PC-3 (cell line): ENCODE measurements around the gene AFF3. TPM values are rescaled to one million over a fixed set of nuclear protein-coding genes. Genes with fewer than 3 reads are reported as not detected.

Experiments used
- ATAC-seq: fragments of 200-7000 bp; cut with Tn5 transposase; 2 replicates; pipeline ENCODE4 v1.9.1; 2020; ENCODE audit warnings: mild to moderate bottlenecking, moderate library complexity
- BruUV-seq: library from RNA; stranded (reverse); fragments of 400-500 nt; replicated peaks from 2 replicates; lab custom pipeline; 2021; lab: Mats Ljungman, UMichigan
- CTCF ChIA-PET: fragments of 300-600 bp; sonication (Branson Sonifier 250); formaldehyde crosslinking; loops from one replicate; lab custom pipeline; 2022; ENCODE audit warnings: antibody characterized with exemption; lab: Charles Lee
- POLR2A ChIA-PET: fragments of 300-600 bp; sonication (Branson Sonifier 250); formaldehyde crosslinking; loops from one replicate; lab custom pipeline; 2022; ENCODE audit warnings: antibody characterized with exemption; ENCODE audit not compliant: unreplicated experiment; lab: Charles Lee
- DNase-seq: peaks from one replicate; pipeline ENCODE4 v3.0.0-alpha.2; 2015
- H2AFZ ChIP-seq: fragments of 300-600 bp; sonication (generic); 2 replicates; pipeline ENCODE4 v1.6.0; 2016; ENCODE audit warnings: antibody characterized with exemption, low read length
- H3F3A ChIP-seq: fragments of 300-600 bp; sonication (generic); one replicate; pipeline ENCODE4 v1.6.0; 2017; ENCODE audit warnings: antibody characterized with exemption, low read length, control low read depth, mild to moderate bottlenecking; ENCODE audit not compliant: unreplicated experiment
- H3K27ac ChIP-seq: fragments of 300-600 bp; sonication (generic); 2 replicates; pipeline ENCODE4 v1.5.1; 2016; ENCODE audit warnings: mild to moderate bottlenecking, low read length
- H3K27me3 ChIP-seq: fragments of 300-600 bp; sonication (generic); 2 replicates; pipeline ENCODE4 v1.6.1; 2016; ENCODE audit warnings: low read length, mixed read lengths
- H3K36me3 ChIP-seq: fragments of 300-600 bp; sonication (generic); 2 replicates; pipeline ENCODE4 v1.6.1; 2016; ENCODE audit warnings: low read depth, mixed run types, low read length, mixed read lengths
- H3K4me1 ChIP-seq: fragments of 300-600 bp; sonication (generic); 2 replicates; pipeline ENCODE4 v1.5.1; 2016; ENCODE audit warnings: low read length; ENCODE audit not compliant: insufficient read depth
- H3K4me2 ChIP-seq: fragments of 300-600 bp; sonication (generic); 2 replicates; pipeline ENCODE4 v1.6.0; 2016; ENCODE audit warnings: low read length
- H3K4me3 ChIP-seq: fragments of 300-600 bp; sonication (generic); 2 replicates; pipeline ENCODE4 v1.5.1; 2016; ENCODE audit warnings: mild to moderate bottlenecking, low read length, mixed read lengths
- H3K79me2 ChIP-seq: fragments of 300-600 bp; sonication (generic); 2 replicates; pipeline ENCODE4 v1.6.1; 2017; ENCODE audit warnings: low read length, mixed read lengths
- H3K9ac ChIP-seq: fragments of 300-600 bp; sonication (generic); 2 replicates; pipeline ENCODE4 v1.6.0; 2016; ENCODE audit warnings: mild to moderate bottlenecking, low read length
- H3K9me2 ChIP-seq: fragments of 300-600 bp; sonication (generic); replicated peaks from 2 replicates; pipeline ENCODE4 v1.6.1; 2016; ENCODE audit warnings: mixed run types, low read length, mixed read lengths
- H3K9me3 ChIP-seq: fragments of 300-600 bp; sonication (generic); 2 replicates; pipeline ENCODE4 v1.6.1; 2016; ENCODE audit warnings: low read length, mixed read lengths
- H4K20me1 ChIP-seq: fragments of 300-600 bp; sonication (generic); 2 replicates; pipeline ENCODE4 v1.6.1; 2016; ENCODE audit warnings: low read length, mixed read lengths
- CTCF ChIP-seq: fragments of 300-600 bp; sonication (generic); conservative IDR thresholded peaks from 2 replicates; pipeline ENCODE4 v1.5.1; 2017; ENCODE audit warnings: antibody characterized with exemption, low read depth, mild to moderate bottlenecking, low read length
- EZH2 ChIP-seq: fragments of 300-600 bp; sonication (generic); IDR thresholded peaks from one replicate; pipeline ENCODE4 v1.6.1; 2017; ENCODE audit warnings: antibody characterized with exemption, mild to moderate bottlenecking, low read length; ENCODE audit not compliant: unreplicated experiment
- EZH2phosphoT487 ChIP-seq: fragments of 300-600 bp; sonication (generic); IDR thresholded peaks from 2 replicates; pipeline ENCODE4 v1.6.1; 2018; ENCODE audit warnings: mild to moderate bottlenecking, antibody characterized with exemption, low read length, borderline replicate concordance
- intact Hi-C: fragments of 100-400 bp; cut with micrococcal nuclease; formaldehyde crosslinking; loops from 2 replicates; pipeline ENCODE4 v1.9.0; 2023
- total RNA-seq: library from RNA; depleted of rRNA; stranded (reverse); fragments of >200 nt; gene quantifications from 2 replicates; pipeline ENCODE4 v1.2.3, GENCODE V29; 2014

AFF3 gene
- total RNA-seq, 1 experiment from 2014 or later: 0.04 TPM

GRCh38 chr2:99905025-99905424 lies 237.4 kb downstream of the AFF3 start:
- no peaks in the 10 kb centered on the region for H3K27me3 ChIP-seq
- no peak overlapping the region for H3K4me3 ChIP-seq
- no peaks in the 10 kb centered on the region for H3K4me1 ChIP-seq
- CTCF ChIA-PET: no interaction called here
- POLR2A ChIA-PET: no interaction called here
- no peaks in the 10 kb centered on the region for H3K9me2 ChIP-seq
- intact Hi-C loops: no loop called here
- H3F3A ChIP-seq: no peaks in the 10 kb centered on the region
- no peak overlapping the region for H3K4me2 ChIP-seq
- TF ChIP-seq EZH2: no peak
- no peak for TF ChIP-seq EZH2phosphoT487
- TF ChIP-seq CTCF: no peak
- no TSS peak for BruUV-seq
- H3K36me3 ChIP-seq: no peaks in the 10 kb centered on the region
- H3K27ac ChIP-seq: no peak overlapping the region
- H3K9me3 ChIP-seq: no peaks in the 10 kb centered on the region
- no peak overlapping the region for H3K9ac ChIP-seq
- no peaks in the 10 kb centered on the region for H3K79me2 ChIP-seq
- ATAC-seq (no peak), DNase-seq (no peak)
- no peaks in the 10 kb centered on the region for H4K20me1 ChIP-seq
- H2AFZ ChIP-seq: no peak overlapping the region

- H3K4me2 ChIP-seq: no peak overlapping the region
- CTCF ChIA-PET: no interaction called here
- ATAC-seq: no peak
- H3K27ac ChIP-seq: no peak overlapping the region
- no peaks in the 10 kb centered on the region for H3K9me2 ChIP-seq
- H3K27me3 ChIP-seq: no peaks in the 10 kb centered on the region
- POLR2A ChIA-PET: no interaction called here
- no peaks in the 10 kb centered on the region for H3K36me3 ChIP-seq
- H3K4me1 ChIP-seq: no peaks in the 10 kb centered on the region
- H3K9ac ChIP-seq: no peak overlapping the region
- no peak overlapping the region for H2AFZ ChIP-seq
- BruUV-seq: no TSS peak
- DNase-seq: no peak
- no peaks in the 10 kb centered on the region for H4K20me1 ChIP-seq
- no peaks in the 10 kb centered on the region for H3K79me2 ChIP-seq
- intact Hi-C loops: no loop called here
- H3K9me3 ChIP-seq: no peaks in the 10 kb centered on the region
- no peak for TF ChIP-seq EZH2
- TF ChIP-seq EZH2phosphoT487: no peak
- TF ChIP-seq CTCF: no peak
- H3K4me3 ChIP-seq: no peak overlapping the region
- H3F3A ChIP-seq: no peaks in the 10 kb centered on the region
Measured at GRCh38 chr2:99903981-99904380, 238.4 kb downstream of the AFF3 start.

GRCh38 chr2:99900556-99900955 lies 241.8 kb downstream of the AFF3 start:
- ChIA-PET POLR2A (no interaction called here), CTCF (no interaction called here)
- no TSS peak for BruUV-seq
- intact Hi-C loops: no loop called here
- no peaks in the 10 kb centered on the region for H3K9me2 ChIP-seq
- TF ChIP-seq EZH2 (no peak), EZH2phosphoT487 (no peak), CTCF (no peak)
- DNase-seq (no peak), ATAC-seq (no peak)
- no peak overlapping the region for H2AFZ ChIP-seq
- no peak overlapping the region for H3K27ac ChIP-seq
- no peaks in the 10 kb centered on the region for H3K4me1 ChIP-seq
- no peaks in the 10 kb centered on the region for H4K20me1 ChIP-seq
- H3K9me3 ChIP-seq: no peaks in the 10 kb centered on the region
- H3K9ac ChIP-seq: no peak overlapping the region
- no peak overlapping the region for H3K4me2 ChIP-seq
- no peaks in the 10 kb centered on the region for H3K79me2 ChIP-seq
- no peaks in the 10 kb centered on the region for H3K36me3 ChIP-seq
- no peak overlapping the region for H3K4me3 ChIP-seq
- no peaks in the 10 kb centered on the region for H3F3A ChIP-seq
- H3K27me3 ChIP-seq: no peaks in the 10 kb centered on the region
